Ishikawa (cell line): ENCODE measurements around the gene NAALADL1.

ENCODE experiments used
- EGR1 ChIP-seq: IDR thresholded peaks from 2 replicates; pipeline ENCODE4 v1.6.1; 2012
- EP300 ChIP-seq: IDR thresholded peaks from 2 replicates; pipeline ENCODE4 v1.6.1; 2012; ENCODE audit warnings: borderline replicate concordance
- FOXM1 ChIP-seq: IDR thresholded peaks from 2 replicates; pipeline ENCODE4 v1.6.1; 2012; ENCODE audit warnings: low read depth, borderline replicate concordance
- NFIC ChIP-seq: IDR thresholded peaks from 2 replicates; pipeline ENCODE4 v1.6.1; 2012
- RAD21 ChIP-seq: IDR thresholded peaks from 2 replicates; pipeline ENCODE4 v1.6.1; 2012; ENCODE audit warnings: low read depth
- TCF12 ChIP-seq: IDR thresholded peaks from 2 replicates; pipeline ENCODE4 v1.6.1; 2012; ENCODE audit warnings: low read depth
- TEAD4 ChIP-seq: IDR thresholded peaks from 2 replicates; pipeline ENCODE4 v1.6.1; 2012
- USF1 ChIP-seq: IDR thresholded peaks from 2 replicates; pipeline ENCODE4 v1.6.1; 2012
- TF ChIP-seq, protein P1 (sequence below): IDR thresholded peaks from 2 replicates; pipeline ENCODE4 v1.6.1; 2012

GRCh38 chr11:65013130-65013887, 45.0 kb downstream of the NAALADL1 start:
- TF ChIP-seq EP300 (peak; percentile 6; the same call in 1 of the 2 replicates), TCF12 (no peak), TEAD4 (peak; percentile 6; the same call in 1 of the 2 replicates), EGR1 (no peak), USF1 (no peak), NFIC (no peak), FOXM1 (no peak), RAD21 (peak; percentile 71)
- TF ChIP-seq, protein P1, sequence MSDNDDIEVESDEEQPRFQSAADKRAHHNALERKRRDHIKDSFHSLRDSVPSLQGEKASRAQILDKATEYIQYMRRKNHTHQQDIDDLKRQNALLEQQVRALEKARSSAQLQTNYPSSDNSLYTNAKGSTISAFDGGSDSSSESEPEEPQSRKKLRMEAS: no peak
